Cortex of kidney (tissue), 1 donor: ENCODE measurements around the gene SNRNP25.

Experiments used
- DNase-seq: peaks from one replicate; lab custom pipeline; 2025; lab: John Stamatoyannopoulos, UW

The SNRNP25 gene

GRCh38 chr16:78444-79150 is 25.0 kb downstream of the SNRNP25 start:
- DNase-seq, result no peak

GRCh38 chr16:79151-80054 is 25.8 kb downstream of the SNRNP25 start:
- no peak for DNase-seq

- DNase-seq, result no peak
Observed at GRCh38 chr16:83060-83603, 29.5 kb downstream of the SNRNP25 start.

- DNase-seq, result no peak
Observed at GRCh38 chr16:83781-84615, 30.4 kb downstream of the SNRNP25 start.

GRCh38 chr16:84718-85406 is 31.2 kb downstream of the SNRNP25 start:
- DNase-seq, result no peak

GRCh38 chr16:85407-85782 is 31.8 kb downstream of the SNRNP25 start:
- DNase-seq, result no peak

GRCh38 chr16:85865-86264 is 32.2 kb downstream of the SNRNP25 start:
- DNase-seq, result no peak

GRCh38 chr16:86483-86952 is 32.9 kb downstream of the SNRNP25 start:
- no peak for DNase-seq

- DNase-seq, result no peak
Observed at GRCh38 chr16:88613-89012, 35.0 kb downstream of the SNRNP25 start.

GRCh38 chr16:89391-90302 is 36.0 kb downstream of the SNRNP25 start:
- DNase-seq, result no peak

GRCh38 chr16:91484-91883 is 37.9 kb downstream of the SNRNP25 start:
- DNase-seq, result no peak

GRCh38 chr16:92431-93339 is 39.1 kb downstream of the SNRNP25 start:
- DNase-seq, result no peak

GRCh38 chr16:94918-95265 is 41.3 kb downstream of the SNRNP25 start:
- DNase-seq, result no peak

GRCh38 chr16:96935-97381 is 43.3 kb downstream of the SNRNP25 start:
- DNase-seq, result no peak

- DNase-seq, result no peak
Observed at GRCh38 chr16:97822-98221, 44.2 kb downstream of the SNRNP25 start.

- no peak for DNase-seq
Observed at GRCh38 chr16:100989-101388, 47.4 kb downstream of the SNRNP25 start.

- no peak for DNase-seq
Observed at GRCh38 chr16:101586-101985, 48.0 kb downstream of the SNRNP25 start.

- no peak for DNase-seq
Observed at GRCh38 chr16:102060-102855, 48.6 kb downstream of the SNRNP25 start.
